GM12873 (cell line): ENCODE data around the gene DCLRE1A.

Experiments
- TF ChIP-seq, protein P1 (sequence below): IDR thresholded peaks from 2 replicates; pipeline ENCODE4 v1.5.1; 2012; ENCODE audit warnings: low read depth, mild to moderate bottlenecking, moderate library complexity, low read length, control low read depth; ENCODE audit not compliant: insufficient read depth; ENCODE audit errors: missing control alignments

DCLRE1A gene

GRCh38 chr10:113875212-113875611 lies 21.3 kb upstream of the DCLRE1A start:
- TF ChIP-seq, protein P1, sequence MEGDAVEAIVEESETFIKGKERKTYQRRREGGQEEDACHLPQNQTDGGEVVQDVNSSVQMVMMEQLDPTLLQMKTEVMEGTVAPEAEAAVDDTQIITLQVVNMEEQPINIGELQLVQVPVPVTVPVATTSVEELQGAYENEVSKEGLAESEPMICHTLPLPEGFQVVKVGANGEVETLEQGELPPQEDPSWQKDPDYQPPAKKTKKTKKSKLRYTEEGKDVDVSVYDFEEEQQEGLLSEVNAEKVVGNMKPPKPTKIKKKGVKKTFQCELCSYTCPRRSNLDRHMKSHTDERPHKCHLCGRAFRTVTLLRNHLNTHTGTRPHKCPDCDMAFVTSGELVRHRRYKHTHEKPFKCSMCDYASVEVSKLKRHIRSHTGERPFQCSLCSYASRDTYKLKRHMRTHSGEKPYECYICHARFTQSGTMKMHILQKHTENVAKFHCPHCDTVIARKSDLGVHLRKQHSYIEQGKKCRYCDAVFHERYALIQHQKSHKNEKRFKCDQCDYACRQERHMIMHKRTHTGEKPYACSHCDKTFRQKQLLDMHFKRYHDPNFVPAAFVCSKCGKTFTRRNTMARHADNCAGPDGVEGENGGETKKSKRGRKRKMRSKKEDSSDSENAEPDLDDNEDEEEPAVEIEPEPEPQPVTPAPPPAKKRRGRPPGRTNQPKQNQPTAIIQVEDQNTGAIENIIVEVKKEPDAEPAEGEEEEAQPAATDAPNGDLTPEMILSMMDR: no peak

DNA sequence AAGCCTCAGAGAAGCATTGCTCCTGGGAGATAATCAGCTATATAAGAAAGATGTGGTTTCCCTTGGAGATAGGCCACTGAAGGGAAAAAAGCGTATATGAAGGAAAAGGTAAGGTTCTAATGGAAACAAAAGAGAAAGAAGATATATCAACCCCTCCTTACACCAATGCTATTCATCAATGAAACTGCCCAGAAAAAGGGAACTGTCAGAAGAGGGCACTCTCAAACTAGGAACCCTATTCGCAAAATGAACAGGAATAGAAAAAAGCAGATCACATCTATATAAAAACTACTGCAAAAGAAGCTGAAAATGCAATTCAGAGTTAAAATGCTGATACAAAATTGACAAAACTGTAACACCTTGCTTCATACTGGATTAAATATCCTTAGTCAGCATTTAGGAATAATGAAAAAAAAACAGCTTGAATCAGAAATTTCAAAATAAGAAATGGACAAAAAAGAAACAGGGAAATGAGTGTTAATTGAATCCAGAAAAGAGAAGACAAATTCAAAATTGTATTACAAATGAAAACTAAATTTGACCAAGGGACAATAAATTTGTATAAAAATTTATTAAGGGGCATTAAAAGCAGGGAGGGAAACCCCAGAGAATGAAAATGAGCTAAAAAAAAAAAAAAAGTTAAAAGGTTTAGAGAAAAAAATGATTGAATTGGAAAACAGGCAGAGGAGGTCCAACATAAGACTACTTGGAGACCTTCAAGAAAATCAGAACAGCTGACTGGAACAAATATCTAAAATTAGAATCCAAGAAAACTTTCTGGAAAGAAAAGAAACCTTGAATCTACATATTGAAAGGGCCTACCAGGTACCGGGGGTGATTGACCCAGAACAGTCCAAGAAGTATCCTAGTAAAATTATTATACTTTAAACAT lies 18.5 kb upstream of the DCLRE1A start:
- TF ChIP-seq, protein P1: peak; percentile 19

- TF ChIP-seq, protein P1: no peak
Observed at GRCh38 chr10:113869789-113870188, 15.9 kb upstream of the DCLRE1A start.

- TF ChIP-seq, protein P1: no peak
Observed at GRCh38 chr10:113867904-113868303, 14.0 kb upstream of the DCLRE1A start.

- TF ChIP-seq, protein P1: no peak
Observed at GRCh38 chr10:113866551-113867394, 12.9 kb upstream of the DCLRE1A start.

GRCh38 chr10:113865901-113866300 lies 12.0 kb upstream of the DCLRE1A start:
- TF ChIP-seq, protein P1: no peak

- TF ChIP-seq, protein P1: no peak
Observed at GRCh38 chr10:113859261-113859660, 5.4 kb upstream of the DCLRE1A start.
